ENCODE measurements around the gene SLC39A11.

SLC39A11 gene

DNA sequence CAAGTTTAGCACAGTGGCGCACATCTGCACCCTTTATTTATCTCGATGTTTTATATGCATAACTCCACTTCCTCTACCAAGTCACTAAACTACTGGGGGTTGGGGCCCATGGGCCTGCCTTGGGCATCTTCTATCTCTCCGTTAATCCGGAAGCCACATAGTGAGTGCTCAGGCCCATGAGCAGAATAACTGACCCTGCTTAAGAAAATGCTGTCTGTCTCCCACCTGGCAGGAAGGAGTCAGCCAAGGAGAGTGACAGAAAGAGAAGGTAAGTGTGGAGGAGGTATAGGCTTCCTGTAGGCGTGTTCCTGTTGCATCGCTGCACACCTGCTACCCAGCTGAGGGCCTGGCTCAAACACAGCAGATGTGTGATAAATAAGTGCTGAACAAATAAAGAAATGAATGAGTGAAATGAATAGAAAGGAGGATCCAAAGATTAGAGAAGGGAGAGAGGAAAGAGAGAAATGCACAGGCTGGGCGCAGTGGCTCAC is 320.1 kb downstream of the SLC39A11 start:
- DNase-seq (ENCODE audit: extremely low read depth, insufficient read length): no peak
- no peak overlapping the region for H3K4me3 ChIP-seq (replicated peaks; ENCODE audit: low read depth, low read length)
- no peaks in the 10 kb centered on the region for H3K27me3 ChIP-seq (replicated peaks; ENCODE audit: control insufficient read depth, insufficient read depth, low read length)
- TF ChIP-seq, protein P1, sequence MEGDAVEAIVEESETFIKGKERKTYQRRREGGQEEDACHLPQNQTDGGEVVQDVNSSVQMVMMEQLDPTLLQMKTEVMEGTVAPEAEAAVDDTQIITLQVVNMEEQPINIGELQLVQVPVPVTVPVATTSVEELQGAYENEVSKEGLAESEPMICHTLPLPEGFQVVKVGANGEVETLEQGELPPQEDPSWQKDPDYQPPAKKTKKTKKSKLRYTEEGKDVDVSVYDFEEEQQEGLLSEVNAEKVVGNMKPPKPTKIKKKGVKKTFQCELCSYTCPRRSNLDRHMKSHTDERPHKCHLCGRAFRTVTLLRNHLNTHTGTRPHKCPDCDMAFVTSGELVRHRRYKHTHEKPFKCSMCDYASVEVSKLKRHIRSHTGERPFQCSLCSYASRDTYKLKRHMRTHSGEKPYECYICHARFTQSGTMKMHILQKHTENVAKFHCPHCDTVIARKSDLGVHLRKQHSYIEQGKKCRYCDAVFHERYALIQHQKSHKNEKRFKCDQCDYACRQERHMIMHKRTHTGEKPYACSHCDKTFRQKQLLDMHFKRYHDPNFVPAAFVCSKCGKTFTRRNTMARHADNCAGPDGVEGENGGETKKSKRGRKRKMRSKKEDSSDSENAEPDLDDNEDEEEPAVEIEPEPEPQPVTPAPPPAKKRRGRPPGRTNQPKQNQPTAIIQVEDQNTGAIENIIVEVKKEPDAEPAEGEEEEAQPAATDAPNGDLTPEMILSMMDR (IDR thresholded peaks at IDR 0.05; ENCODE audit: insufficient read depth, low read length, poor library complexity, severe bottlenecking): no peak
- H3K36me3 ChIP-seq (ENCODE audit: control insufficient read depth, insufficient read depth, low read length): no peaks in the 10 kb centered on the region; the same call in 1 of the 2 replicates

DNA sequence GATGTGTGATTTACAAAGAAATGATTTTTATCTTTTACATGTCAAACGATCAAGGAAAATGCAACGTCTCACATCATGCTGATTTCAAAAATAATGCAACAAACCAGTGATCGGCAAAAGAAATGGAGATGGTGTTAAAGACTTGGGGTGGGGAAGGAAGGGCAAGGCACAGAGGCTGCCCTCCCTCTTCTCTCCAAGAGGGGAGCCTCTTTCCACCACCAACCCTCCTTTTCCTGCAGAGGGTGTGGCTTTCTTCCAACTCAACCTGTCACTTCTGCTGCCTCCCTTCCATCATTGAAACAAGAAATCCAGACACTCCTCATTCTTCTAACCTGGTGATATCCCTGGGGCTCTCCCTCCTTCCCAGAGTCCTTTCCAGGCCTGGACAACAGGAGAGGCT is 320.8 kb downstream of the SLC39A11 start:
- H3K4me3 ChIP-seq (replicated peaks; ENCODE audit: low read depth, low read length): no peak overlapping the region
- no peaks in the 10 kb centered on the region; the same call in 1 of the 2 replicates for H3K36me3 ChIP-seq (ENCODE audit: control insufficient read depth, insufficient read depth, low read length)
- H3K27me3 ChIP-seq (replicated peaks; ENCODE audit: control insufficient read depth, insufficient read depth, low read length): no peaks in the 10 kb centered on the region
- TF ChIP-seq, protein P1 (IDR thresholded peaks at IDR 0.05; ENCODE audit: insufficient read depth, low read length, poor library complexity, severe bottlenecking): no peak
- no peak for DNase-seq (ENCODE audit: extremely low read depth, insufficient read length)

DNA sequence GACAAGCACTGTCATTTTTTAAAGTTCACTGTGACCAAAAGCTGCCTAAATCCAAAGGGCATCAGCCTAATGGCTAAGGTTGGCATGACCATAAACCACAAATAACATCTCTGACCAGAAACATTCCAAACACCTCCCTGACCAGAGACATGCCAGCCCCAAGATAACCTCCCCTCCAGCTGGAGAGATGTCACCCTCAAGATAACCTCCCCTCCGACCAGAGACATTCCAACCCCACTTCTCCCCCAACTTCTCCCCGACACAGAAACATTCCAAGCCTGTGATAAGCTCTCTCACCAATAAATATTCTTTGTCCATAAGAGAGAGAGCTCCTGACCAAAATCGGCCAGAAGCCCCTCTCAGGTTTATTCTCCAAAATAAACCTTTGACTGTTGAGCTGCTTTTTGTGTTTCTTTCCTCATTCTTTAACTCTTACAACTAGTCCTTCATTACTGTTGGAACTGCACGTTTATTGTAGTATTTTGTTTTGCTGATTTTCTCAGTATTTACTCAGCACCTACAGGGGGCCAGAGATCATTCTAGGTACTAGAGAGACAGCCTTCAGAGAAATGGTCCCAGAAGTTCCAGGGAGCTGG is 325.6 kb downstream of the SLC39A11 start:
- no peaks in the 10 kb centered on the region for H3K36me3 ChIP-seq (ENCODE audit: control insufficient read depth, insufficient read depth, low read length)
- H3K27me3 ChIP-seq (replicated peaks; ENCODE audit: control insufficient read depth, insufficient read depth, low read length): no peaks in the 10 kb centered on the region
- no peak for DNase-seq (ENCODE audit: extremely low read depth, insufficient read length)
- TF ChIP-seq, protein P1 (IDR thresholded peaks at IDR 0.05; ENCODE audit: insufficient read depth, low read length, poor library complexity, severe bottlenecking): no peak
- no peak overlapping the region for H3K4me3 ChIP-seq (replicated peaks; ENCODE audit: low read depth, low read length)

DNA sequence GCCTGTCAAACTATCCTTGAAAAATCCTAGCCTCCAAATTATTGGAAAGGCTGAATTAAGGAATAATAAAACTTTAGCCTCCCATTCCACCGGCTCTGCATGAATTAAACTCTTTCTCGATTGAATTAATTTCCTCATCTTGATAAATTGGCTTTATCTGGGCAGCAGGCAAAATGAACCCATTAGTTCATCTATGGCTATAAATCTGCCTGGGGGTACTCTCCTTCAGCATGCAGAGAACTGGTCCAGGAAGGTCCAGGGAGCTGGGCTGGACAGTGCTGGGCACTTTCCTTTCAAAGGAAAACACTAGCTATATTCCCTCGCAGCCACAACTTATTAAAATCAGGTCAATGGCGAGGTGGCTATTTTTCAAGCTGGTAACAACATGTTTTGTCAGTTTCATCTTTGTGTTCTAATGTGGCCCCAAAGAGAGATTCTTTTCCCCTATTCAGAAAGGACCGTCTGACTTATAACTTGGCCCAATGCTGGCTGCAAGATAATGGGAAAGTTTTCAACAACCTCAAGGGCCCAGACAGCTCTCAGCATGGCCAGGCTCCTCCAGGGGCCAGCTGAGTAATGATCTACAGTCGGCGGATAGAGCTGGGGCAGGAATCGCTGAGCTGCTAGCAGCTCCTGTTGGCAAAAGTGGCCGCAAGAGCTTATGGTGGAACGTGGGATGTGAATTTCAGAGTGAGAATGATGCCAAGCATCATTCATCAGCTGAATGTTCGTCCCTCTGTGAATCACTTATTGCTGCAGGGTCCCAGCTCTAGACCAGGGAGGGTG is 326.9 kb downstream of the SLC39A11 start:
- Histone ChIP-seq H3K4me3 (replicated peaks; ENCODE audit: low read depth, low read length) (no peak overlapping the region), H3K27me3 (replicated peaks; ENCODE audit: control insufficient read depth, insufficient read depth, low read length) (no peaks in the 10 kb centered on the region)
- TF ChIP-seq, protein P1 (IDR thresholded peaks at IDR 0.05; ENCODE audit: insufficient read depth, low read length, poor library complexity, severe bottlenecking): no peak

DNA sequence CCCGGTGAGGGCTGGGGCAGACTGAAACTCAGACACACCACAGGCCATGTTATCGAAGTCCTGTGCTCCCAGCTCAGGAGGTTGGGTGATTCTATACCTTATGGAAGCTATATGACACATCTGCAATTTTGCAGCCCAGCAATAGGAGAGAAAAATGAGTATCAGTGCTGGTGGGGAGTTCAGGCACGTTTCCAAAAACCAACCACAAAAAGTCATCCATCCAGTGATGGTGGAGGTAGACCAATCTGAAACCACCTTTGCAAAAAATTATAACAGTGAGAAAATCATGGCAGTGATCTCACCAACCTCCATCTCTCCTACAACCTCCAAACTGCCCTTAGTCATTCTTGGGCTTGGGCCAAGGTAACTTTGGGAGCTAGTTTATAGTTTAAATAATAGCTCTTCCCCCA is 327.9 kb downstream of the SLC39A11 start:
- Histone ChIP-seq H3K4me3 (replicated peaks; ENCODE audit: low read depth, low read length) (no peak overlapping the region), H3K27me3 (replicated peaks; ENCODE audit: control insufficient read depth, insufficient read depth, low read length) (no peaks in the 10 kb centered on the region), H3K36me3 (ENCODE audit: control insufficient read depth, insufficient read depth, low read length) (no peaks in the 10 kb centered on the region)
- TF ChIP-seq, protein P1 (IDR thresholded peaks at IDR 0.05; ENCODE audit: insufficient read depth, low read length, poor library complexity, severe bottlenecking): no peak
- DNase-seq (ENCODE audit: extremely low read depth, insufficient read length): no peak

More for the DNA sequence above, 326.9 kb downstream of the SLC39A11 start:
- no peaks in the 10 kb centered on the region for H3K36me3 ChIP-seq (ENCODE audit: control insufficient read depth, insufficient read depth, low read length)
- no peak for DNase-seq (ENCODE audit: extremely low read depth, insufficient read length)
